Fibroblast of the aortic adventitia (primary cell): ENCODE results near the gene SLC25A18. TPM values are rescaled to one million over a fixed set of nuclear protein-coding genes. Genes with fewer than 3 reads are reported as not detected.
A peak's percentile ranks its signal among the peaks of the same experiment; 100 is the strongest.
"Not testable (repeated sequence)": the region's sequence is repeated elsewhere in the genome, so short reads cannot be mapped to it uniquely, and the experiment has no call there.

ENCODE experiments used
- DNase-seq: peaks from one replicate; pipeline ENCODE4 v3.0.0-alpha.2; 2010; ENCODE audit warnings: low read depth
- H3K4me3 ChIP-seq: 2 replicates; pipeline ENCODE4 v1.5.1; 2011; ENCODE audit warnings: low read depth, mild to moderate bottlenecking, control low read depth, low read length, moderate library complexity
- CTCF ChIP-seq: IDR thresholded peaks from 2 replicates; pipeline ENCODE4 v1.5.1; 2011; ENCODE audit warnings: mild to moderate bottlenecking, low read length, control low read depth, inconsistent platforms; ENCODE audit not compliant: insufficient read depth
- total RNA-seq: library from RNA; depleted of rRNA; stranded (reverse); fragments of >200 nt; gene quantifications from 2 replicates; pipeline ENCODE4 v1.2.3, GENCODE V29; 2012; ENCODE audit warnings: low replicate concordance

SLC25A18 gene
- total RNA-seq, 1 donor, result not detected

DNA sequence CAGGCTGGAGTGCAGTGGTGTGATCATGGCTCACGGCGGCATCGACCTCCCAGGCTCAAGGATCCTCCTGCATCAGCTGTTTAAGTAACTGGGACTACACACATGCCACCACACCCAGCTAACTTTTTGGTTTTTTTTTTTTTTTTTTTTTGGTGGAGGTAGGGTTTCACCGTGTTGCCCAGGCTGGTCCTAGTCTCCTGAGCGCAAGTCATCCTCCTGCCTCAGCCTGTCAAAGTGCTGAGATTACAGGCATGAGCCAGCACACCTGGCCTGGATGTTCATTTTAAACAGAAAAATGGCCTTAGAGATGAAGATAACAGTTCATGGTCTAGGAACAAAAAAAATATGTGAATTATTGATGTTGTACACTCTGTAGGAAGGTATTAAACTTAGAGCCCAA, 13.6 kb upstream of the SLC25A18 start:
- no peak overlapping the region for H3K4me3 ChIP-seq
- DNase-seq, result no peak
- TF ChIP-seq CTCF, result no peak

DNA sequence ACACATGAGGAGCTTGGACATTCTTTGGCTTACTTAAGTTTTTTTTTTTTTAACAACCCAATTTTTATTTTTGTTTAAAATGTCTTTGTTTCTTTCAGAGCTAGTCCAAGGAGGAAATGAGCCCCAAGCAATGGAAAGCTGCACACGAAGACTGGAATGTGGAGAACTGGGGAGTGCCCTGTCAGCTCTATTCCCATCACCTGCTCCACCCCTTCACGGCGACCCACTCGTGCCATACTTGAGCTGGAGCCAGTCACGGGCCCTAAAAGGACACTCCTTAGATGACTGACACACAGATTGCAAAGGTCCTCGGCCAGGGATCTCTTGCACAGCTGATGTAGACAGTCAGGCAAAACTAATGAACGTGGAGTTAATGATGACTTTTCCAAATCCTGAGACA, 10.6 kb upstream of the SLC25A18 start:
- no peak for DNase-seq
- no peak for TF ChIP-seq CTCF
- H3K4me3 ChIP-seq, result no peak overlapping the region

GRCh38 chr22:17554814-17555213, 8.5 kb upstream of the SLC25A18 start:
- TF ChIP-seq CTCF, result no peak
- no peak for DNase-seq
- H3K4me3 ChIP-seq, result no peak overlapping the region

DNA sequence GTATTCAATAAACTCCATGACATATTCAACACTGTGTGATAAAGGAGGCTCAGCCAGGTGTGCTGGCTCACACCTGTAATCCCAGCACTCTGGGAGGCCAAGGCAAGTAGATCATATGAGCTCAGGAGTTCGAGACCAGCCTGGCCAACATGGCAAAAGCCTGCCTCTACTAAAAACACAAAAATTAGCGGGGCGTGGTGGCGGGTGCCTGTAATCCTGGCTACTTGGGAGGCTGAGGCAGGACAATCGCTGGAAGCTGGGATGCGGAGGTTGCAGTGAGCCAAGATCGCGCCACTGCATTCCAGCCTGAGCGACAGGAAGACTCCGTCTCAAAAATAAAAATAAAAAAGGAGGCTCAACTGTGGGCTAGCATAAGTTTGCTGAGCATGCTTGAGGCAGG, 4.1 kb upstream of the SLC25A18 start:
- no peak overlapping the region for H3K4me3 ChIP-seq
- no peak for TF ChIP-seq CTCF

GRCh38 chr22:17563936-17564391, 666 bp downstream of the SLC25A18 start:
- H3K4me3 ChIP-seq, result no peak overlapping the region
- peak; percentile 7 for TF ChIP-seq CTCF
- peak; percentile 73 for DNase-seq

More for the DNA sequence above, 4.1 kb upstream of the SLC25A18 start:
- DNase-seq, result no peak

- not testable (repeated sequence) for DNase-seq, H3K4me3 ChIP-seq
These were observed 2.9 kb downstream of the SLC25A18 start for GRCh38 chr22:17566016-17566687.

GRCh38 chr22:17566776-17567175, 3.5 kb downstream of the SLC25A18 start:
- no peak overlapping the region for H3K4me3 ChIP-seq
- no peak for DNase-seq
- no peak for TF ChIP-seq CTCF
